CMK (cell line): ENCODE data around the gene CNIH4.
"Not testable (repeated sequence)": the region's sequence is repeated elsewhere in the genome, so short reads cannot be mapped to it uniquely, and the experiment has no call there.

Experiments used
- DNase-seq: peaks from one replicate; pipeline ENCODE4 v3.0.0-alpha.2; 2010; ENCODE audit warnings: low read depth

Gene CNIH4

GRCh38 chr1:224402472-224403036 is 45.9 kb downstream of the CNIH4 start:
- no peak for DNase-seq

GRCh38 chr1:224404916-224405603 is 48.4 kb downstream of the CNIH4 start:
- DNase-seq = no peak

GRCh38 chr1:224405604-224405970 is 48.9 kb downstream of the CNIH4 start:
- no peak for DNase-seq

GRCh38 chr1:224406216-224406615 is 49.5 kb downstream of the CNIH4 start:
- no peak for DNase-seq

GRCh38 chr1:224407571-224408293 is 51.1 kb downstream of the CNIH4 start:
- DNase-seq = no peak

- no peak for DNase-seq
These were observed 51.6 kb downstream of the CNIH4 start for GRCh38 chr1:224408294-224408590.

- no peak for DNase-seq
These were observed 55.1 kb downstream of the CNIH4 start for GRCh38 chr1:224411766-224412165.

- no peak for DNase-seq
These were observed 63.4 kb downstream of the CNIH4 start for GRCh38 chr1:224420106-224420505.

GRCh38 chr1:224425279-224425884 is 68.7 kb downstream of the CNIH4 start:
- no peak for DNase-seq

GRCh38 chr1:224426869-224427268 is 70.2 kb downstream of the CNIH4 start:
- DNase-seq = not testable (repeated sequence)

GRCh38 chr1:224427346-224427745 is 70.7 kb downstream of the CNIH4 start:
- DNase-seq = no peak

GRCh38 chr1:224428713-224429112 is 72.0 kb downstream of the CNIH4 start:
- DNase-seq = not testable (repeated sequence)
